A549 treated with RU486 at 1 μM for 4 hours (cell line): Measurements from ENCODE around the gene GJD3. TPM values are rescaled to one million over a fixed set of nuclear protein-coding genes. Genes with fewer than 3 reads are reported as not detected.

Experiments
- total RNA-seq: library from RNA; stranded (reverse); fragments of 200-300 nt; extraction: Qiagen RNA extraction; gene quantifications from 5 replicates; pipeline ENCODE4 v1.2.3, GENCODE V29; 2022; ENCODE audit warnings: low read depth

Gene GJD3
- 0.51 to 0.98 TPM (median 0.87 TPM) in 5 replicates for total RNA-seq

DNA sequence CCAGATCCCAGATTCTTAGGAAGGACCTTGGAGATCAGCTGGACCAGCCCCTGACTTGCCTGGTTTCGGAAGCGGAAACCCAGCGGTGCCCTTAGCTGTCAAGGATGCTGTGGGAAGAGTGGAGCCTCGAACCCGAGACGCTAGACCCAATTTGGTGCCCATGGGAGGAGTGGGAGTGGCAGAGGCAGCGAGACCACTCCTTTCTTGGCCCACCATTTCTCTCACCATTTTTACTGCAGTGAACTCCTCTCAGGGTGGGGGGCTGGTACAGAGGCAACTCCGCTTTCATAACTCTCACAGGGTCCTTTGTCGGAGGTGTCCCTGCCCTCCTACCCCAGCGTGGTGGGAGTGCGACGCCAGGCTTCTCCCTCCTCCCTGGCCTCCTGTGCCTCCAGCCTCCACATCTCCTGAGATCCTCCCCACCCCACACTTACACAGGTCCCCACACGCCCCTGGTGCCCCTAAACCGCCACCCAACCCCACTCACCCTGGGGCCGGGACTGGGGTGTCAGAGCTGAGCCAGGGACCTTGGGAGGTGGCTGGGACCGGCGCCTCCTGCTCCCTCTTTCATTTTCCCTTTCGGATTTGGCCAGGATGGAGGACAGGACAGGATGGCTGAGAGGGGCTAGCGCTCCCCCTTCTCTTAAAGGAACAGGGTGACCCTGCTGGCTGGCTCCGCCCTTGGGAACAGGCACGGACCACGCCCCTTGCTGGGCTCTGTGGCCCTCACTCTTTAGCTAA lies at the start of gene GJD3:
TSS of gene GJD3 (minus strand) at position 617 of the 741 bp plus-strand sequence. CDS start 922 bp downstream, outside the sequence.

Other genes starting within 250 kb of the GJD3 start
- 54.9 to 64.4 TPM (median 62.7 TPM) in 5 replicates for gene MSL1, start 242.8 kb downstream of the GJD3 start, total RNA-seq
- 40.8 to 48.1 TPM (median 45.2 TPM) in 5 replicates for gene CASC3, start 224.2 kb downstream of the GJD3 start, total RNA-seq
- 2.4 to 2.7 TPM (median 2.5 TPM) in 5 replicates for gene RAPGEFL1, start 187.3 kb downstream of the GJD3 start, total RNA-seq
- gene WIPF2, start 145.4 kb downstream of the GJD3 start, total RNA-seq = 17.5 to 22.6 TPM (median 18.1 TPM) in 5 replicates
- gene CDC6, start 76.9 kb downstream of the GJD3 start, total RNA-seq = 53.9 to 62.4 TPM (median 58.9 TPM) in 5 replicates
- 35.1 to 42.9 TPM (median 37.0 TPM) in 5 replicates for gene RARA, start 55.6 kb downstream of the GJD3 start, total RNA-seq
- 132 to 273 TPM (median 231 TPM) in 5 replicates for gene TOP2A, start 53.2 kb upstream of the GJD3 start, total RNA-seq
- gene IGFBP4, start 78.7 kb upstream of the GJD3 start, total RNA-seq = 1,992 to 2,812 TPM (median 2,504 TPM) in 5 replicates
- 97.4 to 131 TPM (median 101 TPM) in 5 replicates for gene TNS4, start 136.9 kb upstream of the GJD3 start, total RNA-seq
- 0.64 to 1.3 TPM (median 1.0 TPM) in 5 replicates for gene CCR7, start 200.7 kb upstream of the GJD3 start, total RNA-seq